ENCODE measurements around the gene SIMC1. TPM values are rescaled to one million over a fixed set of nuclear protein-coding genes. Genes with fewer than 3 reads are reported as not detected.

Gene SIMC1
- total RNA-seq, 1 donor, result 6.1 TPM

DNA sequence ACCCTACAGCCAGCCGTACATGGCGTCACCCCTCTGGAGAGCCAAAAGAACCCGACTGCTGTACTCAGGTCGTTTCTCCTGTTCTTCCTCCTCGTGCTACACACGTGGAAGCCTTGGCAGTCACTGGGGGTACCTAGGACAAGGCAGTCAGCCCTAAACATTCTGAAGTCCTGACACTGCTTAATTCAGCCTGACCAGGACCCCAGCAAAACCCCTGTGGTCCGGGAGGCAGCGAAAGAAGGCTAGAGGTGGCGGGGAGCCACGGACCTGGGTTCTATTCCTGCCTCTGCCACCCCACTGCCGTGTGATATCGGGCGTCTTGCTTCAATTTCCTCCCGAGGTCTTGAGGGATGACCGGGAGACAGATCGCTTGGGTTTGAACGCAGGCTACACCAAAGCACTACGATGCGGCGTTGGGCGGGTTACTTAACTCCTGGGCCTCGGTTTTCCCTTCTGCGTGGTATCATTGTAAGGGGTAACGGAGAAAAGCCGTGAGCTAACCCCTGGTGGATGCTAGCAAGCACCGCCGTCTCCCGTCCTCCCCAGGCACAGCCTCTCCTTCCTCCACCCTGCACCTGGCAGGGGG, 126.6 kb downstream of the SIMC1 start:
- peak; percentile 15 for DNase-seq (ENCODE audit: low read depth)
- H3K4me3 ChIP-seq (ENCODE audit: low read depth, low read length), result peak overlapping the region; percentile 72
- TF ChIP-seq, protein P1, sequence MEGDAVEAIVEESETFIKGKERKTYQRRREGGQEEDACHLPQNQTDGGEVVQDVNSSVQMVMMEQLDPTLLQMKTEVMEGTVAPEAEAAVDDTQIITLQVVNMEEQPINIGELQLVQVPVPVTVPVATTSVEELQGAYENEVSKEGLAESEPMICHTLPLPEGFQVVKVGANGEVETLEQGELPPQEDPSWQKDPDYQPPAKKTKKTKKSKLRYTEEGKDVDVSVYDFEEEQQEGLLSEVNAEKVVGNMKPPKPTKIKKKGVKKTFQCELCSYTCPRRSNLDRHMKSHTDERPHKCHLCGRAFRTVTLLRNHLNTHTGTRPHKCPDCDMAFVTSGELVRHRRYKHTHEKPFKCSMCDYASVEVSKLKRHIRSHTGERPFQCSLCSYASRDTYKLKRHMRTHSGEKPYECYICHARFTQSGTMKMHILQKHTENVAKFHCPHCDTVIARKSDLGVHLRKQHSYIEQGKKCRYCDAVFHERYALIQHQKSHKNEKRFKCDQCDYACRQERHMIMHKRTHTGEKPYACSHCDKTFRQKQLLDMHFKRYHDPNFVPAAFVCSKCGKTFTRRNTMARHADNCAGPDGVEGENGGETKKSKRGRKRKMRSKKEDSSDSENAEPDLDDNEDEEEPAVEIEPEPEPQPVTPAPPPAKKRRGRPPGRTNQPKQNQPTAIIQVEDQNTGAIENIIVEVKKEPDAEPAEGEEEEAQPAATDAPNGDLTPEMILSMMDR (IDR thresholded peaks at IDR 0.05; ENCODE audit: insufficient read depth, low read length), result no peak

DNA sequence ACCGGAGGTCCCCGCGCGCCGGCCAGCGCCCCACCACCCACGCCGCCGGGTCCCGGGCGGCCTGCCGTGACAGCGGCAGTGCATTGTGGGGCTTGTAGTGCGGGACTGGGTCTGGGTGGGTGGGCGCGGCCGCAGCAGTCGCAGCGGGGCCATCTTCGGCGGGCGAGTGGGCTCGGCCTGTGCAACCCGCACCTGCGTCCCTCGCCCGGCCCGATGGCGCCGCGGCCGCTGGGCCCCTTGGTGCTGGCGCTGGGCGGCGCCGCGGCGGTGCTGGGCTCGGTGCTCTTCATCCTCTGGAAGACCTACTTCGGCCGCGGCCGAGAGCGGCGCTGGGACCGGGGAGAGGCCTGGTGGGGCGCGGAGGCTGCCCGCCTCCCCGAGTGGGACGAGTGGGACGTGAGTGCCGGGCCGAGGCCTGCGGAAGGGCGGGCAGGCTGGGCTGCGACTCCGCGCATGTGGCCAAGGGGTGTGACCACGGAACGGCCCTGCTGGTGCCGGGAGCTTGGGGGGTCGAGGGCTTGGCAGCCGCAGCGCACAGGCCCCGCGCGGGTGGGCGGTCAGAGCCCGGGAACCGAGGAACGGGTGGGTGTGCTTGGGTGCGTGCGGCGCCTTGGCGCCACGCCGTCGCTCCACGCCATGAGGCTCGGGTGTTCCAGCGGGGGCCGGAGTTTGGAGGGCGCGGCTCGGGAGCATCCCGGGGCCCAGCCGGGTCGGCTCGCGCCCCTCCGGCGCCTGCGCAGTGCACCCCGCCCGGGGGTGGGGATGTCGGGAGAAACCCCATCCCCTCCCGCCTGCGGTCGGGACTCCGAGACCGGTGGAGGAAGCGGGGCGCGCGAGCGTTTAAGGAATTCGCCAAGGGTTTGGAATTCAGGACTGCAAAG, 127.4 kb downstream of the SIMC1 start, which contains the start of gene ARL10:
Gene ARL10, plus strand, starts transcription at position 137 of the 881 bp plus-strand sequence. Its CDS starts 77 bp downstream, at position 214.
- DNase-seq (ENCODE audit: low read depth), result peak; percentile 43
- TF ChIP-seq, protein P1 (IDR thresholded peaks at IDR 0.05; ENCODE audit: insufficient read depth, low read length), result no peak
- H3K4me3 ChIP-seq (ENCODE audit: low read depth, low read length), result peak within 1 kb of the TSS; percentile 72

DNA sequence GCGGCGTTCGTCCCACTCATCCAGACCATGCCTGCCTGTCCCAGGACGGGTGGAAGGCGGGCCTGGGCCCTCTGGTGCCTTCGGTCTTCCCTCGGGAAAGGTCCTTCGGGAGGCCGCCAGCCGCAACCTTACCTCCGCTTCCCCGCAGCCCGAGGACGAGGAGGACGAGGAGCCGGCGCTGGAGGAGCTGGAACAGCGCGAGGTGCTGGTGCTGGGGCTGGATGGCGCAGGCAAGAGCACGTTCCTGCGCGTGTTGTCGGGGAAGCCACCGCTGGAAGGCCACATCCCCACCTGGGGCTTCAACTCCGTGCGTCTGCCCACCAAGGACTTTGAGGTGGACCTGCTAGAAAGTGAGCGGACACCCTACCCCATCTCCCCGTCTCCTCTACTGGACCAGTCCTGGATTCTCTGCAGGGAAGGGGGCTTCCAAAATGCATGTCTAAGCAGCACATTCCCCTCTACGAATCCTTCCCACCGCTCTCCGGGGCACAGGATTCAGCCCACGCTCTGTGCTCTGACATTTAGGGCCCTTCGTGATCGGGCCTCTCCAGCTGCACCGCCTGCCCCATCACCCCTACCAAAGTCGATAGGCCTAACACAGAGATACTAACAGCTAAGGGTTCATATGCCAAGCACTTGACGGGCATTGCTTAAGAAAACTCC, 128.1 kb downstream of the SIMC1 start:
- TF ChIP-seq, protein P1 (IDR thresholded peaks at IDR 0.05; ENCODE audit: insufficient read depth, low read length), result no peak
- DNase-seq (ENCODE audit: low read depth), result no peak
- peak overlapping the region; percentile 72 for H3K4me3 ChIP-seq (ENCODE audit: low read depth, low read length)

DNA sequence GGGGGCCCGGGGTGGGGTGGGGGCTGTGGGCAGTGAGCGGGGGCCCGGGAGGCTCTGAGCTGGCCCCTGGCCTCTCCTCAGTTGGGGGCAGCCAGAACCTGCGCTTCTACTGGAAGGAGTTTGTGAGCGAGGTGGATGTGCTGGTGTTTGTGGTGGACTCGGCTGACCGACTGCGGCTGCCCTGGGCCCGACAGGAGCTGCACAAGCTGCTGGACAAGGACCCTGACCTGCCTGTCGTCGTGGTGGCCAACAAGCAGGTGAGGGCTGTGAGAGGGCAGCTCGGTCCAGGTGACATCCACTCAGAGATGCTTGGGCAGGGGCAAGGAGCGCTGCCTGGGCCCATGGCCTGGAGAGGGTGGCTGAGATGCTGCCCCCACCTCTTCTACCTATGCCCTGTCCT, 130.5 kb downstream of the SIMC1 start:
- no peak overlapping the region for H3K4me3 ChIP-seq (ENCODE audit: low read depth, low read length)
- no peak for DNase-seq (ENCODE audit: low read depth)
- TF ChIP-seq, protein P1 (IDR thresholded peaks at IDR 0.05; ENCODE audit: insufficient read depth, low read length), result no peak

DNA sequence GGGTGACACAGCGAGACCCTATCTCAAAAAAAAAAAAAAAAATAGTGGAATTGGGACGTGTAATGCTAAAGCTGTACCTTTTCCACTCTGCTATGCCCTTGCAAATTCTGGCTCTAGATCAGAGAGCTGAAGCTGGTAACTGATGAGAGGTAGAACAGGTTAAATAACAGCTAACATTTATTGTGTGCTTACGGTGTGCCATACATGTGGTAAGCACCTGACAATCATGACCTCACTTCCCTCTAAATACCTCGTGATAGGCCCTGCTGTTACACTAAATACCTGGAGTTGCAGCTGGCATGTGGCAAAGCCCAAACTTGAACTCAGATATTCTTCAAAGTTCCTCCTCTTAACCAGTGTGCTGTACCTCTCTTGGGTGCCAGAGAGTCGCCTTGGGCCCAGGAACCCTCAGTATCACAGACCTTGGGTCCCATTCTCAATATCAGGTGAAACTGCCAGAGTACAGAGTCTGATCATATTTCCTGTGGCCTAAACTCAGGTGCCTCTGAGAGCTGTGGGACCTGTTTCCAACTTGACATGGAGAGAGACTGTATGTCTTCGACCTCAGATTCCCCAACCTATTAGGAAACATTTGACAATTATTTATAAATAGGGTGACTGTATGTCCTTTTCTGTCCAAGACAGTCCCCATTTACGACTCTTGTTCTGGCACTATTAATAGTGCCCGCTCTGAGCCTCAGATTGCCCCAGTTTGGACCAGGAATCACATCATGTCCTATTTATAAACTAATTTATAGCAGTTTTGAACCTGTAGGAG, 131.9 kb downstream of the SIMC1 start:
- TF ChIP-seq, protein P1 (IDR thresholded peaks at IDR 0.05; ENCODE audit: insufficient read depth, low read length), result no peak
- no peak for DNase-seq (ENCODE audit: low read depth)
- no peak overlapping the region for H3K4me3 ChIP-seq (ENCODE audit: low read depth, low read length)
